ENCODE measurements around the gene CYLD. TPM values are rescaled to one million over a fixed set of nuclear protein-coding genes. Genes with fewer than 3 reads are reported as not detected.

CYLD gene
- total and polyA plus RNA-seq, 2 of the 4 experiments (the other 2 are of a cell fraction) = 16.2 to 37.3 TPM

DNA sequence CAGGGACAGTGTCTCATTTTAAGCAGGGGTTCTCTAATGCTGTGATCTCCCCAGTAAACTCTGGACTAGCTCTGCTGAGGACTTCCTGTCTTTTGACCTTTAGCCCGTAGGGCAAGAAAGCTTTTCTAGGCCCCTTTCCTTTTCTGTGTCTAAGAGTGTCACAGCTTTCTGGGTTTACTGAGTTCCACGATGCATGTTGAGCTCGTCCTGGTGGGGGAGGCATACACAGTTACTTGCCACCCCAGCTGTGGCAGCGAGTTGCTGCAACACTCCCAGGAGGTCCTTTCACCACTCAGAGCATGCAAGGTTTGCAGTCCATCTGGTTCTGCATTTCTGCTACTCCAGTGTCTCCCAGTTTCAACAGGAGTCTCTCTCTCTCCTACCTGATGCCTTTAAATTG is 24.8 kb upstream of the CYLD start:
- Histone ChIP-seq H2BK15ac (ENCODE audit: low read depth, low read length) (no peak overlapping the region), H4K8ac (ENCODE audit: low read depth in 2 of 2, low read length in 2 of 2) (no peak overlapping the region), H3K27ac (ENCODE audit: insufficient read depth, low read length) (no peak overlapping the region), H2BK120ac (ENCODE audit: low read depth, low read length) (no peak overlapping the region), H4K91ac (ENCODE audit: insufficient read depth, low read depth, low read length) (no peak overlapping the region), H3K9ac (ENCODE audit: low read depth, low read length) (no peak overlapping the region), H3K36me3 (ENCODE audit: control insufficient read depth, insufficient read depth, low read length) (no peaks in the 10 kb centered on the region), H2AK5ac (ENCODE audit: low read depth, low read length) (no peak overlapping the region), H2BK5ac (ENCODE audit: low read depth, low read length, poor library complexity, severe bottlenecking) (no peak overlapping the region), H2BK20ac (ENCODE audit: low read depth, low read length) (no peak overlapping the region), H3K4me3 (ENCODE audit: insufficient read depth, low read depth, low read length) (no peak overlapping the region), H3K4ac (ENCODE audit: low read depth, low read length) (no peak overlapping the region), H3K14ac (replicated peaks; ENCODE audit: low read depth, low read length) (no peak overlapping the region), H2AK9ac (replicated peaks; ENCODE audit: low read depth, low read length, poor library complexity) (no peak overlapping the region), H3K27me3 (ENCODE audit: control insufficient read depth, insufficient read depth, low read length) (no peaks in the 10 kb centered on the region; the same call in 1 of the 2 replicates), H3K4me2 (ENCODE audit: low read depth, low read length) (no peak overlapping the region), H4K20me1 (ENCODE audit: insufficient read depth, low read length) (no peaks in the 10 kb centered on the region), H3K23ac (ENCODE audit: low read depth, low read length) (no peak overlapping the region), H4K5ac (ENCODE audit: low read depth, low read length) (no peak overlapping the region), H3K79me1 (ENCODE audit: low read depth in 1 of 2, low read length in 2 of 2) (no peaks in the 10 kb centered on the region), H3K56ac (ENCODE audit: extremely low read depth, insufficient read depth, low read length) (no peak overlapping the region), H3K18ac (ENCODE audit: low read depth, low read length) (no peak overlapping the region), H2AFZ (replicated peaks; ENCODE audit: low read length, poor library complexity) (no peak overlapping the region), H3K9me1 (ENCODE audit: insufficient read depth, low read length) (no peaks in the 10 kb centered on the region), H3K4me1 (ENCODE audit: control insufficient read depth, insufficient read depth, low read length) (no peaks in the 10 kb centered on the region), H3K9me3 (ENCODE audit: control insufficient read depth, insufficient read depth, low read length) (no peaks in the 10 kb centered on the region)
- TF ChIP-seq RAD21 (IDR thresholded peaks at IDR 0.05; ENCODE audit: low read length) = no peak
- TF ChIP-seq RCOR1 (IDR thresholded peaks at IDR 0.05; ENCODE audit: insufficient replicate concordance, low read length) = no peak
- TF ChIP-seq SMC3 (IDR thresholded peaks at IDR 0.05; ENCODE audit: low read depth, low read length) = no peak
- TF ChIP-seq MAFK (IDR thresholded peaks at IDR 0.05; ENCODE audit: low read depth, low read length) = no peak
- ATAC-seq (ENCODE audit: low read depth) = no peak
- no peak for DNase-seq
- dilution Hi-C loops (cut with HindIII; ENCODE audit: low sequenced_read_pairs, unreplicated experiment) (no loop called here), in situ Hi-C loops (cut with MboI; ENCODE audit: low sequenced_read_pairs) (no loop called here), intact Hi-C loops (cut with micrococcal nuclease) (no loop called here)
- ChIA-PET POLR2A (ENCODE audit: unreplicated experiment) (no interaction called here), CTCF (interaction anchor here (1.2 to 1.7 kb wide), 2 partner anchors 52 to 692 kb away, joined by 3 to 4 read pairs; partner anchors contain the start of gene CNEP1R1)
- no TSS peak for BruUV-seq (replicated peaks)
- WGBS, 2 experiments (ENCODE audit: extremely low coverage in 2 of 2, insufficient read length in 1 of 2) = 40% methylated on average over 1 of the region's 4 CpGs; no CpG with 5 or more reads in 1 of the 2 experiments

Measured in IMR-90 (cell line).